H7 (cell line): Measurements from ENCODE around the gene RNF4. TPM values are rescaled to one million over a fixed set of nuclear protein-coding genes. Genes with fewer than 3 reads are reported as not detected.

ENCODE experiments used
- DNase-seq: peaks from one replicate; pipeline ENCODE4 v3.0.0; 2012
- H3K27me3 ChIP-seq: 2 replicates; pipeline ENCODE4 v1.6.0; 2011; ENCODE audit warnings: mild to moderate bottlenecking, low read length; ENCODE audit not compliant: control insufficient read depth, insufficient read depth
- H3K36me3 ChIP-seq: replicated peaks from 2 replicates; pipeline ENCODE4 v1.5.1; 2011; ENCODE audit warnings: low read length; ENCODE audit not compliant: control insufficient read depth, insufficient read depth
- H3K4me3 ChIP-seq: 2 replicates; pipeline ENCODE4 v1.5.1; 2011; ENCODE audit warnings: low read depth, mild to moderate bottlenecking, control low read depth, low read length, moderate library complexity; ENCODE audit not compliant: insufficient read depth
- total RNA-seq: library from RNA; depleted of rRNA; stranded (reverse); fragments of >200 nt; shearing (Covaris generic); gene quantifications from 2 replicates; pipeline ENCODE4 v1.2.3, GENCODE V29; 2014

RNF4 gene
- total RNA-seq, 1 experiment from 2014 or later = 79.6 TPM

DNA sequence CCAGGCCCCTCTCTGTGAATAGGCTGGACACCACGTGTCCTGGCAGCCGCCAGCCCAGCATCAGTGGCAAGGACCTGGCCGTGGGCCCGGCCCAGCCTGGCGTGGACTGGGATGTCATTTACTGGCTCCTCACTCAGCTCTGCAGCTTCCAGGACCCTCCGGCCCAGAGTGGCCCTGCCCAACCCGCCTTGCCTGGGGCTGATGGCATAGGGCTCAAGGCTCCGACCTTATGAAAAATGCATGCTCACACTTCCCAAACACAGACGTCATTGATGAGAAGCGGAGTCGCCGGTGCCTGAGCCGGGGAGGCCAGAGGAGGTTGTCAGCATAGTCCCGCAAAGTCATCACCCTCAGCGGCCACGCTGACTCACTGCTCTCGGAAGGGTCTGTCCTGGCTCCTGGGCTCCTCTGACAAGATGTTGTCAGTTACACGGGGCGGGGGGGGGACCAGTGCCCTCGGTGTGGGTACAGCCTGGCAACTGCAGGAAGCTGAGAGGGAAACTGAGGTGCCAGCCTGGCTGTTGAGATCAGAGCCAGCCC is 35.8 kb upstream of the RNF4 start:
- Histone ChIP-seq H3K4me3 (no peak overlapping the region), H3K27me3 (no peaks in the 10 kb centered on the region), H3K36me3 (no peaks in the 10 kb centered on the region)
- DNase-seq = no peak

DNA sequence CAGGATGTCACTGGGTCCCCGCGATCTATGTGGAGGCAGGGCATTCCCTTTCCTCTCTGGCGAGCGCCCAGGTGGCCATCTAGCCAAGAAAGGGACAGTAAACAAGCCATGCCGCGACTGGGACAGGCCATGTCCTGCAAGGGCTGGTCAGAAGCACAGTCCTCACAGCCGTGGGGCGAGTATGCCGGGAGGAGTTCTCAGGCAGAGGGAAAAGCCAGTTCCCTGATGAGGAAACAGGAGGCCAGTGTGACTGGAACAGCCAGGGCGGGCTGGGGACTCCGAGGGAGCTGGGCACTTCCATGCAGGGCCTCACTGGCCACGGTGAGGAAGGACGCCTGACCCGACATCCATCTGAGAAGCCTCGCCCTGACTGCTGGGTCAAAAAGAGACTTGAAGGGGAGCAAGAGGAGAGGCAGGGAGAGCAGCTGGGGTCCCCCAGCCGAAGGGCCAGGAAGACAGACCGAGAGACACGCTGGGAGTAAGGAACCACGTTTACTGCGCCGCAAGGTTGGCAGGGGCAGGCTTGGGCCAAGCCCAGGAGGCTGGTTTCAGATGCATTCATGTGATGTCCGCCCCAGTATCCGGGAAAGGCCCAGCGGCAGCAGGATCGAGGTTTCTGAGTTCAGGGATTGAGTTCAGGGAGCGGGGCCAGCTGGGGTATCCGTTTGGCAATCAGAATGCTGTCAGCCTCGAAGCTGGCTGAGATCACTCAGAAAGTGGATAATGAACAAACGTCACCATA is 35.1 kb upstream of the RNF4 start:
- Histone ChIP-seq H3K36me3 (no peaks in the 10 kb centered on the region), H3K4me3 (no peak overlapping the region), H3K27me3 (no peaks in the 10 kb centered on the region)
- DNase-seq = no peak

DNA sequence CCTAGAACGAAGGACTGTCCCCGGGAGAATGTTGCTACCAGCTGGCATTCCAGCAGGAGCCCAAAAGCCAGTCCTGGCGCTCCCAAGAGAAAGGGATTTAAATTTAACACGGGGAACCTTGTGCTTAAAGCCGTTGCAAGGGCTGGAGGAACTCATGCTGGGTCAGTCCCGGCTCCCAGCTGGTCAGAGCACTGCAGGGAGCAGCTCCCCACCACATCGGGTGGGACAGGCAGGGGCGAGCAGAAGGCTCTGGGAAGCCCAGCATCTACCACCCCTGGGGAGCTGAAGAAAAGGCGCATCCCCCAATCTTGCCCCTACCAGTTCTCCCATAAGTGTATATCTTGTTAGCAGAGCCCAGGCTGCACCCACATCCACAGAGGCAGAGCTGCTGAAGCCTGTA is 34.5 kb upstream of the RNF4 start:
- Histone ChIP-seq H3K27me3 (no peaks in the 10 kb centered on the region), H3K36me3 (no peaks in the 10 kb centered on the region), H3K4me3 (no peak overlapping the region)
- no peak for DNase-seq

DNA sequence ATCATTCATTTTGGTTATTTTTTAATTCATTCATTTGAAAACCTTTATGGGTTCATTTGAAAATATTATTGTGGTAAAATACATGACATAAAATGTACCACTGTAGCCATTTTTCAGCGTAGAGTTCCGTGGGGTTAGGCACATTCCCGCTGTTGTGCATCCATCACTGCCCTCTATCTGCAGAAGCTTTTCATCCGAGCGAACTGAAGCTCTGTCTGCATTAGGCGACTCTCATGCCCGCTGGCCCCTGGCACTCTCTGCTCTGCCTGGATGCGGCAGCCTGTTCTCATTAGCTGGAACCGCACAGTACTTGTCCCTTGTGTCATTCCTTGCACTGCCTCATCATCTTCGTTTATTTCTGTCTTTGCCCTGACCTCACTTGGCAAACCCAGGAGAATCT is 32.6 kb upstream of the RNF4 start:
- Histone ChIP-seq H3K27me3 (no peaks in the 10 kb centered on the region), H3K36me3 (no peaks in the 10 kb centered on the region)
- no peak for DNase-seq

DNA sequence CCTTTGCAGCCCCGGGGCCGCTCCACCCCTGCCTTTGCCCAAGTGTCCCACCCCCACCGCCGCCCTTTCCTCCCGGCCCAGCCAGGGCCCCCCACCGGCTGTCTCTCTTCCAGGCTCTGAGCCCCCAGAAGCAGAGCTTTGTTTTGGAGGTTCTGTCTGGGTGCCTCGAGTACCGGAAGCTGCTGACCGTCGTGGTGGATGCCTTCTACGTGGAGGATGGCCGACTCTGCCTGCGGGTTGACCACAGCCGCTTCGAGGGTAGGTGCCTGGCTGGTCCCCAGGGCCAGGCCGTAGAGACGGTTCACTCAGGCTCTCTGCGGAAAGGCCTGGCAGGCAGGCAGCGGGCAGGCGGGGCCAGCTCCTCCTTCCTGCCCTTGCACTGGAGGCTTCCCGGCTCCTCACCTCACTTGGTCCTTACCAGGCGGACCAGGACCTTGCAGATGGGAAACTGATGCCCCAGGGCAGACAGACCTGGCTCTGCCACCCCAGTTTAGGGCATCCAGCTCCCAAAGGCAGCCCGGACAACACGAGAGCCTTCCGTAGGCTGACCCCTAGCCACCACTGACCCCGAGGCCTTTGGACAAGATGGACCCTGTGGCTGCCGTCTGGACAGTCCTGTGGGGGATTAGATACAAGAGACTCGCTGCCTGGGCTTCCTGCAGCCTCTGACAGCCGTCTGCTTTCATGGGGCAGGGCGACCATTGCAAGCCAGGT is 32.0 kb upstream of the RNF4 start:
- no peak for DNase-seq
- no peaks in the 10 kb centered on the region for H3K36me3 ChIP-seq
- H3K4me3 ChIP-seq = no peak overlapping the region
- no peaks in the 10 kb centered on the region for H3K27me3 ChIP-seq

More for the DNA sequence above, 32.6 kb upstream of the RNF4 start:
- H3K4me3 ChIP-seq = no peak overlapping the region

GRCh38 chr4:2437475-2438215 is 31.3 kb upstream of the RNF4 start:
- Histone ChIP-seq H3K27me3 (no peaks in the 10 kb centered on the region), H3K36me3 (no peaks in the 10 kb centered on the region), H3K4me3 (no peak overlapping the region)
- no peak for DNase-seq

GRCh38 chr4:2438822-2439718 is 29.8 kb upstream of the RNF4 start:
- Histone ChIP-seq H3K27me3 (no peaks in the 10 kb centered on the region), H3K36me3 (no peaks in the 10 kb centered on the region), H3K4me3 (no peak overlapping the region)
- no peak for DNase-seq

GRCh38 chr4:2441393-2442174 is 27.3 kb upstream of the RNF4 start:
- H3K27me3 ChIP-seq = no peaks in the 10 kb centered on the region
- peak; percentile 97 for DNase-seq
- no peak overlapping the region; the same call in 1 of the 2 replicates for H3K4me3 ChIP-seq
- H3K36me3 ChIP-seq = no peaks in the 10 kb centered on the region

- DNase-seq = peak; percentile 91
- H3K27me3 ChIP-seq = no peaks in the 10 kb centered on the region
- H3K4me3 ChIP-seq = no peak overlapping the region; the same call in 1 of the 2 replicates
- H3K36me3 ChIP-seq = no peaks in the 10 kb centered on the region
These were observed 26.5 kb upstream of the RNF4 start for GRCh38 chr4:2442175-2442993.

GRCh38 chr4:2443061-2443730 is 25.7 kb upstream of the RNF4 start:
- no peak overlapping the region for H3K4me3 ChIP-seq
- DNase-seq = no peak
- no peaks in the 10 kb centered on the region for H3K27me3 ChIP-seq
- H3K36me3 ChIP-seq = no peaks in the 10 kb centered on the region

DNA sequence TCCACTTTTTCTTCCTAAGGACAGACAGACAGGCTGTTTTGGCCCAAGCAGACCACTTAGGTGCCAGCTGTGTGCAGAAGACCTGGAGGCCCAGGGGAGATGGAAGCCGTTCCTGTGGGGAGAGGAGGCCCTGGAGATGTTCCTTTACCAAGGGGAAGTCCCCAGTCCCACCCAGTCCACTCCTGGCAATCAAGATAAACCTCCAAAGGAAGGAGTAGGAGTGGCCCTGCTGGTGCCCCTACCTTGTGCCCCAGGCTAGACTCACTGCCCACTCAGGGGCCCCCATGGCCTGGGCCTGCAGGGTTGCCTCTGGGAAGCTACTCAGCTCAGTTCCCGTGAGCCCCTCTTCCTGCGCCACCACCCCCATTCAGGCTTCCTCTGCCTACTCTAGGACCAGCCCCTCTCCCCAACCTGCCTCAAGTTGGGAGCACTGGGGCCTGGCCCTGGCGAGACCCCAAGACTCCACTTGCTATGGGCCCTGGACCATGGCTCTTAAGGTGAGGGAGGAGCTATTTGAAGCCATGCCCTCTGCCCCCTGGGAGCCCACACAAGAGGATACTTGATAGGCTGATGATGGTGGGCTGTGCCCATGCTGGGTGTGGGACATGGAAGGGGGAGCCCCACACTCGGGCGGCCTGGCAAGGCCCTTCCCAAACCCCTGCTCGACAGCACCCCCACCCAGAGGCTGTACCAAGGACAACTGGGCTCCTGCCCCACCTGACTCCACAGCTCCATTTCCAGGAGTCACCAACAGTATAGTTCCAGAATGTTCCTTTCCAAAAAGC is 24.8 kb upstream of the RNF4 start:
- no peak for DNase-seq
- Histone ChIP-seq H3K4me3 (no peak overlapping the region), H3K27me3 (no peaks in the 10 kb centered on the region), H3K36me3 (no peaks in the 10 kb centered on the region)

DNA sequence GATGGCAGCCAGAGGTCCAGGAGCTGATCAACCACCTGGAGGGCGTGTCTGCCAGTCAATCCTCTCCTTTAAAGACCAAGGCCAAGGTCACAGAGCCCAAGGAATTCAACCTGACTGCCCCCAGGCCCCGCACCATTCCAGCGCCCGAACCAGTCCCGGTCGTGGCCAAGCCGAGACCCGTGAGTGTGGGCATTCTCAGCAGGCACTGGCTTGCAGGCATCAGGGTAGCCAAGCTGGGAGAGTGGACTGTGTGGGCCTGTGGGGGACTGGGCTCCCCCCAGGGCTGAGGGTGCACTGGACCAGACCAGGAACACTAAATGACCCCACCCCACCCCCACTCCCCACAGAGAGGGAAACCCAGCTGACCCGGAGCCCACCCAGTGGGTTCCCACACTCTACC is 23.8 kb upstream of the RNF4 start:
- Histone ChIP-seq H3K4me3 (no peak overlapping the region), H3K27me3 (no peaks in the 10 kb centered on the region), H3K36me3 (no peaks in the 10 kb centered on the region)
- no peak for DNase-seq
